A549 treated with GW870086 at 1 μM for 4 hours (cell line): Measurements from ENCODE around the gene DDT. TPM values are rescaled to one million over a fixed set of nuclear protein-coding genes. Genes with fewer than 3 reads are reported as not detected.

Experiments used
- total RNA-seq: library from RNA; stranded (reverse); fragments of 200-300 nt; extraction: Qiagen RNA extraction; gene quantifications from 5 replicates; pipeline ENCODE4 v1.2.3, GENCODE V29; 2022; ENCODE audit warnings: low read depth

Gene DDT
- 129 to 161 TPM (median 156 TPM) in 5 replicates for total RNA-seq

GRCh38 chr22:23974345-23974744 lies at the start of gene DDT:
Gene DDT (minus strand): TSS chr22:23974441. CDS start chr22:23974414, 27 bp downstream.

DNA sequence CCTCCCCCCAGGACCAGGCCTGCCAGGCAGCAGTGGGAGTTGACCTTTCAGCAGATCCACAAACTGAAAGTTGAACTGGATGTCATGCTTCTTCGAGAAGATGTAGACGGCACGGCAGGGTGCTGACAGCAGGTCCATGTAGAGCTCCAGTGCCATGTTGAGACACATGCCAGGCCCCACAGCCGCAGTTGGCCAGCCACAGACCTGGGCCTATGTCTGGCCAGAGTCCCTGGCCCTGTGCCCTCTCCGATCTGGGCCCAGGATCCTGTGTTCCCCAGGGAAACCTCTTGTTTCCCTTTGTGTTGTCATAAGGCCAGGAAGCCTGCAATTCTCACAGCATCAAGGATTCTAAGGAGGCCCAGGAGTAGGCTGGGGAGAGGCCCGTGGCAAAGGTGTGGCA lies 31.0 kb upstream of the DDT start, which contains the start of gene GSTT4:
TSS of gene GSTT4 (minus strand) at position 253 of the 400 bp plus-strand sequence. CDS start at position 156, 97 bp downstream.

GRCh38 chr22:23979557-23980240 lies 5.5 kb upstream of the DDT start, which contains the start of gene GSTT2:
Gene GSTT2 (plus strand): TSS chr22:23980134.

GRCh38 chr22:23966568-23966967 lies 7.7 kb downstream of the DDT start, which contains the start of gene DDTL:
Gene DDTL (plus strand): TSS chr22:23966888. CDS start chr22:23966915, 27 bp downstream.

DNA sequence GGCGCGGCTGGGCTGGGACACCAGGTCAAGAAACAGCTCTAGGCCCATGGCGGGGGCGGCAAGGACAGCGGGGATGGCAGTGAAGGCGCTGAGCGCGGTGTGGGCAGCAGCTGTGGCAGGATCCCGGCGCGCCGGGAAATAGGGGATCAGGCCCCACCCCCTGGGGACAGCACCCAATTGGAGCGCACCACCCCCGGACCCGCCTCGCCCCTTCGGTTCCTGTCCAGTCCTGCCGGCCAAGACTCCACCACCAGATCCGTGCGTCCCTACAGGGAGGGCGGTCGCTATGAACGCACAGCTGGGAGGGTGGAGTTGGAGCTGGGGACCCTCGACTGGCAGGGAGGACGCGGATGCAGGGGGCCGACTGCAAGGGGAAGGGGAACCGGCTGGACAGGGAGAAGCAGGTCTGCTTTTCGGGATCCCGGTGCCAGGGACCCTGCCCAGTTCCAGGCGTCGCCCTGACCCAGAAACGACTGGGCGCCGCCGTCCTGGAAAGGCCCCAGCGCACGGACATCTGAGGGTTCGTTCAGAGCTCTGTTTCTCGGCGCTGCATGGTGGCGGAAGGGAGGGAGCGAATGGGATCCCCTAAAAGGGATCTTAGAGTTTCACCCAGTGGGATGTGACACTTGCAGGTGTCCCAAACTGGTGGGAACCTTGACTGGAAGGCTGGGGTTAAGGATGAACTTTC lies 13.0 kb downstream of the DDT start, which contains the start of gene GSTT2B:
TSS of gene GSTT2B (minus strand) at position 112 of the 688 bp plus-strand sequence. CDS start at position 48, 64 bp downstream.

Other genes starting within 250 kb of the DDT start
- 0.71 to 1.2 TPM (median 0.95 TPM) in 5 replicates for gene ZNF70, start 223.3 kb downstream of the DDT start, total RNA-seq
- 0.58 to 1.2 TPM (median 0.68 TPM) in 4 of 5 replicates, not detected in the other for gene VPREB3, start 220.0 kb downstream of the DDT start, total RNA-seq
- gene C22orf15, start 211.5 kb downstream of the DDT start, total RNA-seq, result not detected in 5 replicates
- 88.7 to 210 TPM (median 182 TPM) in 5 replicates for gene CHCHD10, start 206.5 kb downstream of the DDT start, total RNA-seq
- gene MMP11, start 201.6 kb downstream of the DDT start, total RNA-seq, result 0.21 to 0.50 TPM (median 0.36 TPM) in 5 replicates
- 44.9 to 52.5 TPM (median 49.9 TPM) in 5 replicates for gene SMARCB1, start 187.5 kb downstream of the DDT start, total RNA-seq
- 0.23 to 0.60 TPM (median 0.38 TPM) in 5 replicates for gene DERL3, start 135.4 kb downstream of the DDT start, total RNA-seq
- gene SLC2A11, start 116.6 kb downstream of the DDT start, total RNA-seq, result 8.0 to 10.4 TPM (median 8.7 TPM) in 5 replicates
- gene MIF, start 80.1 kb downstream of the DDT start, total RNA-seq, result 566 to 943 TPM (median 912 TPM) in 5 replicates
- 0.26 to 0.54 TPM (median 0.37 TPM) in 4 of 5 replicates, not detected in the other for gene GSTT2B, start 13.2 kb downstream of the DDT start, total RNA-seq
- 1.1 to 2.2 TPM (median 1.7 TPM) in 5 replicates for gene DDTL, start 7.6 kb downstream of the DDT start, total RNA-seq
- gene GSTT2, start 5.7 kb upstream of the DDT start, total RNA-seq, result 0.29 TPM in 1 of 5 replicates, not detected in the others
- not detected in 5 replicates for gene GSTT4, start 31.0 kb upstream of the DDT start, total RNA-seq
- 25.5 to 32.6 TPM (median 31.7 TPM) in 5 replicates for gene CABIN1, start 36.9 kb upstream of the DDT start, total RNA-seq
- 57.0 to 72.3 TPM (median 67.0 TPM) in 5 replicates for gene SUSD2, start 207.0 kb upstream of the DDT start, total RNA-seq